Activated naive CD4-positive, alpha-beta T cell treated with anti-CD3 and anti-CD28 coated beads for 36 hours (primary cell): ENCODE results near the gene PDE2A. TPM values are rescaled to one million over a fixed set of nuclear protein-coding genes. Genes with fewer than 3 reads are reported as not detected.
A peak's percentile ranks its signal among the peaks of the same experiment; 100 is the strongest.

Source experiments
- CTCF ChIA-PET: fragments of 350-600 bp; sonication (Branson Sonifier 250); formaldehyde crosslinking; loops from one replicate; lab custom pipeline; 2021; ENCODE audit warnings: antibody characterized with exemption; lab: Charles Lee
- DNase-seq: peaks from one replicate; pipeline ENCODE4 v3.0.0-alpha.2; 2020
- H3K27ac Mint-ChIP-seq: one replicate; pipeline ENCODE4 v1.8.0; 2021; ENCODE audit warnings: mild to moderate bottlenecking, mixed read lengths
- H3K27me3 Mint-ChIP-seq: one replicate; pipeline ENCODE4 v1.8.0; 2021; ENCODE audit warnings: low read depth, mixed read lengths
- H3K36me3 Mint-ChIP-seq: one replicate; pipeline ENCODE4 v1.8.0; 2021; ENCODE audit warnings: low read depth, mixed read lengths
- H3K4me1 Mint-ChIP-seq: one replicate; pipeline ENCODE4 v1.8.0; 2021; ENCODE audit warnings: low read depth, mixed read lengths
- H3K4me3 Mint-ChIP-seq: one replicate; pipeline ENCODE4 v1.8.0; 2021; ENCODE audit warnings: mild to moderate bottlenecking, moderate library complexity, mixed read lengths
- H3K9me3 Mint-ChIP-seq: one replicate; pipeline ENCODE4 v1.8.0; 2021; ENCODE audit warnings: mixed read lengths
- intact Hi-C: fragments of 100-400 bp; cut with micrococcal nuclease; formaldehyde crosslinking; loops from one replicate; pipeline ENCODE4 v1.15.1; 2023
- total RNA-seq, 2 experiments: library from RNA; stranded (reverse); gene quantifications; one replicate each; pipeline ENCODE4 v1.2.3, GENCODE V29; 2021

PDE2A gene
- total RNA-seq, 2 experiments from 2014 or later = 0.69 to 1.1 TPM

DNA sequence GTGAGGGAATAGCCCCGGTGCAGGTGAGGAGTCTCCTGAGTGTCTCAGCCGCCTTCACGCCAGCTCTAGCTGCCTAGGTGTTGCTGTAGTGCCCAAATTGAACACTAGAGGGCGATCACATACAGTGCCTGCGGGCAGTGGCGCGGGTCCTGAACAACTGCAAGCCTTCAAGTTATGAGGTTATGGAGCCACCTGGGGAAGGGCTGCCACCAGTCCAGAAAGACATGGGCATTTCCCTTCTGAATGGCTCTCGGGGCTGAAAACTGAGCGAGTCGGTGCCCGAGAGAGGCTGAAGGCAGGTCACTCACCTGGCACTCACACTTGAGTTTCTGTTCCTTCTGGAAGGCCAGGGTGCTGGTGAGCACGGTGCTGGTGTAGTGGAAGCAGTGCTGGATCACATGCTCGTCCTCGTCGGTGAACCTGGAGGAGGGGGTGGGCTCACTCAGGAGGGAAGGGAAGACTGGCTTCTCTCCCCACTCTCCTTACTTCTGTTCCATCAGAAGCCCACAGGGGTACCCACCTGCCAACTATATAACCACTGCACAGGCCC is 88.4 kb downstream of the PDE2A start:
- CTCF ChIA-PET = interaction anchor here (0.6 to 6.9 kb wide), 18 partner anchors 11 to 114 kb away, joined by 3 to 58 read pairs (median 5); no protein-coding TSS in a partner anchor
- peak; percentile 82 for DNase-seq
- no peaks in the 10 kb centered on the region for H3K36me3 Mint-ChIP-seq
- H3K4me3 Mint-ChIP-seq = peak overlapping the region; percentile 75
- H3K27ac Mint-ChIP-seq = no peak overlapping the region
- H3K4me1 Mint-ChIP-seq = peaks cover 25% of the 10 kb centered on the region
- peaks cover 16% of the 10 kb centered on the region for H3K27me3 Mint-ChIP-seq
- no peaks in the 10 kb centered on the region for H3K9me3 Mint-ChIP-seq
- intact Hi-C loops = loop anchor here (1.0 to 10.0 kb wide), 5 partner anchors 57 to 229 kb away; partner anchors contain the start of genes ATG16L2 and STARD10

DNA sequence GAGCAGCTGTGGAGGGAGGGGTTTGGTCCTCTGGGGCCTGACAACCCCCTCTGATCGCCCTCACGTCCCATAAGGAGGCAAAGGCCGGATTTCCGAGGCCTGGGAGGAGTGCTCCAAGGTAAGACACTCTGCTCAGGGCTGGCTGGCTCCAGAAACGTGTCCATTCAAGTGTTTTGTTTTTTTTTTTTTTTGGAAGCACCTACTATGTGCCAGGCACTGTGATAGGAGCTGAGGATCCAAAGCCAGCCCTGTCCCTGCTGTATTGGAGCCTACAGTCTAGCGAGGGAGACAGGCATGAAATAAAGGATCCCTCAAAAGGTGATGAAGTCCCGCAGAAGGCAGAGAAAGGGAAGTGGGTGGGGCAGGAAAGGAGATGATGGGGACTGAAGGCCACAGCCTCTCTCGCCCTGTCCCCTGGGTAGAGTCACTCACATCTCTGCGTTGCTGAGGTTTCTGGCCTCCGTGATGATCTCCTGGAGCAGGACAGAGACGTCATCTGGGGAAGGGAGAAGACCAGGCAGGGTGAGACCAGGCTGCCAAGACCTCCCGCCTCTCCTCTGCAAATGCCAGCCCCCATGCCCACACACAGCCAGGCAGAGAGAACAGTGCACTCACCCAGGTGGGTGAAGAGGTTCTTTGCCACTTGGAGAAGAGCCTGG is 89.2 kb downstream of the PDE2A start:
- CTCF ChIA-PET = interaction anchor here (0.6 to 6.9 kb wide), 15 partner anchors 11 to 142 kb away, joined by 3 to 58 read pairs (median 7); no protein-coding TSS in a partner anchor
- Mint-ChIP-seq H3K4me1 (peaks cover 23% of the 10 kb centered on the region), H3K9me3 (no peaks in the 10 kb centered on the region), H3K27me3 (peaks cover 13% of the 10 kb centered on the region), H3K27ac (peak overlapping the region; percentile 4), H3K4me3 (peak overlapping the region; percentile 75), H3K36me3 (no peaks in the 10 kb centered on the region)
- intact Hi-C loops = loop anchor here (1.0 to 10.0 kb wide), 5 partner anchors 58 to 230 kb away; partner anchors contain the start of genes ATG16L2 and STARD10
- DNase-seq = no peak

DNA sequence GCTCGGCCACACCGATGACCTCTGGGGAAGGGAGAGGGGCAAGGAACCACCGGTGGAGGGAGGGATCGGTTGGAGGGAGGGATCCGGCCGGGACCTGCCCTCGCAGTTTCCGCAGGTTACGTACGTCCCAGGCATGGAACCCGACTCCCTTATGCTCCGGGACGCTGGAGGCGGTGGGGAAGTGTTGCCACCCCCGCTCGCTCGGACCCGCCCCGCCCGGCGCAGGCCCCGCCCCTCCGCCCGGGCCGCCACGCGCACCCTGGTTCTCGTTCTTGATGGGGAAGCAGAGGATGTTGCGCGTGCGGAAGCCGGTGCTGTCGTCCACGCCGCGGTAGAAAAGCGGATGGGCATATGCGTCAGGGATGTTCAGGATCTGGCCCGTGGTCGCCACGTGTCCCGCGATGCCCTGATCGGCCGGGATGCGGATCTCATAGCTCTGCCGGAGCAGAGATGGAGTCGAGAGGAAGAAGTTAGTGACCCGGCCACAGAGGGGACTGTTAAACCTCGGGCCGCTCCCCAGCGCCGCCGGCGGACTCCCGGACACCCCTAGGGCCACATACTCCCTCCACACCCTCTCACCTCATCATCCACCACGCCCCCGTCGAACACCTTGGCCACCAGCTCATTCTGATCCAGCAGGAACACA is 89.8 kb downstream of the PDE2A start:
- intact Hi-C loops = loop anchor here (10.0 kb wide), 1 partner anchor 230 kb away; the partner anchor contains the start of gene ATG16L2
- no peaks in the 10 kb centered on the region for H3K9me3 Mint-ChIP-seq
- CTCF ChIA-PET = interaction anchor here (0.8 to 6.9 kb wide), 6 partner anchors 10 to 143 kb away, joined by 3 to 58 read pairs (median 6); no protein-coding TSS in a partner anchor
- H3K4me1 Mint-ChIP-seq = peaks cover 16% of the 10 kb centered on the region
- peak overlapping the region; percentile 75 for H3K4me3 Mint-ChIP-seq
- H3K36me3 Mint-ChIP-seq = no peaks in the 10 kb centered on the region
- H3K27me3 Mint-ChIP-seq = peaks cover 7% of the 10 kb centered on the region
- DNase-seq = peak; percentile 61
- H3K27ac Mint-ChIP-seq = peak overlapping the region; percentile 4

GRCh38 chr11:72583616-72584292 is 90.5 kb downstream of the PDE2A start:
- peaks cover 16% of the 10 kb centered on the region for H3K4me1 Mint-ChIP-seq
- intact Hi-C loops = loop anchor here (10.0 kb wide), 1 partner anchor 231 kb away; the partner anchor contains the start of gene ATG16L2
- H3K27me3 Mint-ChIP-seq = peaks cover 3% of the 10 kb centered on the region
- no peak overlapping the region for H3K27ac Mint-ChIP-seq
- peak overlapping the region; percentile 13 for H3K4me3 Mint-ChIP-seq
- no peaks in the 10 kb centered on the region for H3K9me3 Mint-ChIP-seq
- CTCF ChIA-PET = interaction anchor here (0.8 to 6.9 kb wide), 6 partner anchors 9 to 144 kb away, joined by 3 to 55 read pairs (median 4); no protein-coding TSS in a partner anchor
- no peaks in the 10 kb centered on the region for H3K36me3 Mint-ChIP-seq
- no peak for DNase-seq

- Mint-ChIP-seq H3K27ac (no peak overlapping the region), H3K27me3 (no peaks in the 10 kb centered on the region), H3K4me3 (no peak overlapping the region), H3K4me1 (peaks cover 16% of the 10 kb centered on the region), H3K9me3 (no peaks in the 10 kb centered on the region), H3K36me3 (no peaks in the 10 kb centered on the region)
- CTCF ChIA-PET = interaction anchor here (0.9 kb wide), 1 partner anchor 111 kb away, joined by 4 read pairs; no protein-coding TSS in a partner anchor
- intact Hi-C loops = loop anchor here (10.0 kb wide), 1 partner anchor 232 kb away; the partner anchor contains the start of gene ATG16L2
- no peak for DNase-seq
Measured at GRCh38 chr11:72583177-72583553, 91.1 kb downstream of the PDE2A start.

GRCh38 chr11:72582206-72583176 is 91.7 kb downstream of the PDE2A start:
- CTCF ChIA-PET = interaction anchor here (0.9 kb wide), 2 partner anchors 9 to 111 kb away, joined by 3 to 4 read pairs; no protein-coding TSS in a partner anchor
- DNase-seq = peak; percentile 0
- Mint-ChIP-seq H3K27ac (no peak overlapping the region), H3K27me3 (no peaks in the 10 kb centered on the region), H3K4me3 (no peak overlapping the region), H3K36me3 (no peaks in the 10 kb centered on the region), H3K4me1 (peaks cover 16% of the 10 kb centered on the region), H3K9me3 (no peaks in the 10 kb centered on the region)
- intact Hi-C loops = loop anchor here (10.0 kb wide), 1 partner anchor 232 kb away; the partner anchor contains the start of gene ATG16L2

- H3K27me3 Mint-ChIP-seq = no peaks in the 10 kb centered on the region
- H3K9me3 Mint-ChIP-seq = no peaks in the 10 kb centered on the region
- DNase-seq = peak; percentile 0
- H3K4me3 Mint-ChIP-seq = no peak overlapping the region
- H3K36me3 Mint-ChIP-seq = no peaks in the 10 kb centered on the region
- intact Hi-C loops = loop anchor here (10.0 kb wide), 1 partner anchor 234 kb away; the partner anchor contains the start of gene ATG16L2
- CTCF ChIA-PET = interaction anchor here (2.4 kb wide), 1 partner anchor 9 kb away, joined by 5 read pairs; no protein-coding TSS in a partner anchor
- H3K27ac Mint-ChIP-seq = no peak overlapping the region
- H3K4me1 Mint-ChIP-seq = peaks cover 16% of the 10 kb centered on the region
Measured at GRCh38 chr11:72581067-72581466, 93.2 kb downstream of the PDE2A start.

- CTCF ChIA-PET = interaction anchor here (2.4 kb wide), 1 partner anchor 9 kb away, joined by 5 read pairs; no protein-coding TSS in a partner anchor
Measured at GRCh38 chr11:72580642-72580950, 93.6 kb downstream of the PDE2A start.

DNA sequence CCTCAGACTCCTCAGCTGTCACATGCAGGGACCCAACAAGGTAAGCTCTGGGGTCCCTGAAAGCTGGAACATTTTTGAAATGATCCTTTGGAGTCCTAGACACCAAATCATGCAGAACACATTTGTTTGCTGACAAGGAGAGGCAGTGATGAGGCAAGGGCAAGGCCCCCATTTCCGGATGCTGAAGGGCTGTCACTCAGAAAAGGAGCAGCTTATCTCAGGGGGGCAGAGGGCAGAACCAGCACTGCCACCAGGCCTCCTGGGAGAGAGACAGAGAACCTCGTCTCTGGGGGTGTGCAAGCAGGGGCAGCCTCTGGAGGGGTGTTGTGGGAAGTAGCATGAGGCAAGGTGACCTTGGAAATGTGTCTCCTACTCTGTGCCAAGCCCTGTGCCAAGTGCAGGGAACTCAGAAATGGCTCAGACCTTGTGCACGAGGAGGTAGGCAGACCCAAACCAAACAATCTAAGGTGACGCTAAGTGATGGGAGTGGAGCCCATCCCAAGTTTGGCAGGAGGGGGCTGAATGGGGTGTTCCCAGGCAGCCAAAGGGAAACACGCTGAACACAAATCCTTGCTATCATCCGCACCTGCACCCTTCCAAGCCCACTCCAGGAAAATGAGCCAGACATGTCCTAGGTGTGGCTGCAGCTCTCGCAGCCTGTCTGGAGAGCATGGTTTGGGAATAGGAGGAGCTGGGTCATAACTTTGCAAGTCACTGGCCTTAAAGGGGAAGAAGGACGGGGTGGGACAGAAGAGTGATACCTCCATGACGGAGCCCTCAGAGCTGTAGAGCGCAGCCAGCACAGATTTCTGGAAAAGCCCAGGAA is 94.2 kb downstream of the PDE2A start:
- no peak for DNase-seq
- no peaks in the 10 kb centered on the region for H3K9me3 Mint-ChIP-seq
- peaks cover 6% of the 10 kb centered on the region for H3K4me1 Mint-ChIP-seq
- intact Hi-C loops = loop anchor here (10.0 kb wide), 1 partner anchor 235 kb away; the partner anchor contains the start of gene ATG16L2
- H3K36me3 Mint-ChIP-seq = no peaks in the 10 kb centered on the region
- H3K27ac Mint-ChIP-seq = no peak overlapping the region
- no peak overlapping the region for H3K4me3 Mint-ChIP-seq
- CTCF ChIA-PET = interaction anchor here (0.6 to 2.4 kb wide), 3 partner anchors 10 to 134 kb away, joined by 3 to 5 read pairs (median 4); no protein-coding TSS in a partner anchor
- H3K27me3 Mint-ChIP-seq = no peaks in the 10 kb centered on the region

More at GRCh38 chr11:72580642-72580950, 93.6 kb downstream of the PDE2A start:
- no peak for DNase-seq
- intact Hi-C loops = loop anchor here (10.0 kb wide), 1 partner anchor 234 kb away; the partner anchor contains the start of gene ATG16L2
- H3K36me3 Mint-ChIP-seq = no peaks in the 10 kb centered on the region
- no peaks in the 10 kb centered on the region for H3K27me3 Mint-ChIP-seq
- H3K27ac Mint-ChIP-seq = no peak overlapping the region
- peaks cover 12% of the 10 kb centered on the region for H3K4me1 Mint-ChIP-seq
- H3K9me3 Mint-ChIP-seq = no peaks in the 10 kb centered on the region
- no peak overlapping the region for H3K4me3 Mint-ChIP-seq
